Measurements from ENCODE around the gene EYS.

EYS gene

GRCh38 chr6:64100702-64101303, 1606.2 kb downstream of the EYS start:
- Histone ChIP-seq H3K4me3 (ENCODE audit: low read length) (peak overlapping the region; percentile 23), H4K20me1 (ENCODE audit: insufficient read depth, low read length) (no peaks in the 10 kb centered on the region), H3K9me2 (replicated peaks; ENCODE audit: insufficient read depth, low read length) (no peaks in the 10 kb centered on the region), H3K9ac (ENCODE audit: low read length) (peak overlapping the region; percentile 34; the same call in 1 of the 2 replicates), H3F3A (ENCODE audit: insufficient read depth, low read length) (peaks cover 12% of the 10 kb centered on the region), H3K27ac (ENCODE audit: low read length) (peak overlapping the region; percentile 75; the same call in 1 of the 2 replicates), H3K36me3 (replicated peaks; ENCODE audit: insufficient read depth, low read length) (no peaks in the 10 kb centered on the region), H3K79me2 (ENCODE audit: low read length) (no peaks in the 10 kb centered on the region), H3K4me1 (ENCODE audit: low read length) (peaks cover 9% of the 10 kb centered on the region; the same call in 1 of the 2 replicates), H3K4me2 (ENCODE audit: low read depth, low read length) (peak overlapping the region; percentile 62), H2AFZ (ENCODE audit: low read length) (peak overlapping the region; percentile 71), H3K9me3 (replicated peaks; ENCODE audit: insufficient read depth, low read length) (no peaks in the 10 kb centered on the region), H3K27me3 (replicated peaks; ENCODE audit: insufficient read depth, low read length) (no peaks in the 10 kb centered on the region)
- peak; percentile 67 for DNase-seq
- TF ChIP-seq, protein P1, sequence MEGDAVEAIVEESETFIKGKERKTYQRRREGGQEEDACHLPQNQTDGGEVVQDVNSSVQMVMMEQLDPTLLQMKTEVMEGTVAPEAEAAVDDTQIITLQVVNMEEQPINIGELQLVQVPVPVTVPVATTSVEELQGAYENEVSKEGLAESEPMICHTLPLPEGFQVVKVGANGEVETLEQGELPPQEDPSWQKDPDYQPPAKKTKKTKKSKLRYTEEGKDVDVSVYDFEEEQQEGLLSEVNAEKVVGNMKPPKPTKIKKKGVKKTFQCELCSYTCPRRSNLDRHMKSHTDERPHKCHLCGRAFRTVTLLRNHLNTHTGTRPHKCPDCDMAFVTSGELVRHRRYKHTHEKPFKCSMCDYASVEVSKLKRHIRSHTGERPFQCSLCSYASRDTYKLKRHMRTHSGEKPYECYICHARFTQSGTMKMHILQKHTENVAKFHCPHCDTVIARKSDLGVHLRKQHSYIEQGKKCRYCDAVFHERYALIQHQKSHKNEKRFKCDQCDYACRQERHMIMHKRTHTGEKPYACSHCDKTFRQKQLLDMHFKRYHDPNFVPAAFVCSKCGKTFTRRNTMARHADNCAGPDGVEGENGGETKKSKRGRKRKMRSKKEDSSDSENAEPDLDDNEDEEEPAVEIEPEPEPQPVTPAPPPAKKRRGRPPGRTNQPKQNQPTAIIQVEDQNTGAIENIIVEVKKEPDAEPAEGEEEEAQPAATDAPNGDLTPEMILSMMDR (IDR thresholded peaks at IDR 0.05; ENCODE audit: low read length), result no peak
- TF ChIP-seq EZH2phosphoT487 (IDR thresholded peaks at IDR 0.05; ENCODE audit: low read length) (no peak), EZH2 (optimal IDR thresholded peaks at IDR 0.05; ENCODE audit: low read depth, low read length) (no peak)

- Histone ChIP-seq H3K9ac (ENCODE audit: low read length) (no peak overlapping the region), H3K4me2 (ENCODE audit: low read depth, low read length) (no peak overlapping the region), H3F3A (ENCODE audit: insufficient read depth, low read length) (no peaks in the 10 kb centered on the region), H3K4me3 (ENCODE audit: low read length) (no peak overlapping the region), H3K9me3 (replicated peaks; ENCODE audit: insufficient read depth, low read length) (no peaks in the 10 kb centered on the region), H3K9me2 (replicated peaks; ENCODE audit: insufficient read depth, low read length) (no peaks in the 10 kb centered on the region), H3K27ac (ENCODE audit: low read length) (no peak overlapping the region), H3K36me3 (replicated peaks; ENCODE audit: insufficient read depth, low read length) (no peaks in the 10 kb centered on the region), H3K27me3 (replicated peaks; ENCODE audit: insufficient read depth, low read length) (no peaks in the 10 kb centered on the region), H2AFZ (ENCODE audit: low read length) (no peak overlapping the region), H4K20me1 (ENCODE audit: insufficient read depth, low read length) (no peaks in the 10 kb centered on the region), H3K4me1 (ENCODE audit: low read length) (no peaks in the 10 kb centered on the region), H3K79me2 (ENCODE audit: low read length) (no peaks in the 10 kb centered on the region)
- DNase-seq, result no peak
- TF ChIP-seq EZH2phosphoT487 (IDR thresholded peaks at IDR 0.05; ENCODE audit: low read length) (no peak), EZH2 (optimal IDR thresholded peaks at IDR 0.05; ENCODE audit: low read depth, low read length) (no peak)
- TF ChIP-seq, protein P1 (IDR thresholded peaks at IDR 0.05; ENCODE audit: low read length), result no peak
These were observed 1616.7 kb downstream of the EYS start for GRCh38 chr6:64090352-64090751.

DNA sequence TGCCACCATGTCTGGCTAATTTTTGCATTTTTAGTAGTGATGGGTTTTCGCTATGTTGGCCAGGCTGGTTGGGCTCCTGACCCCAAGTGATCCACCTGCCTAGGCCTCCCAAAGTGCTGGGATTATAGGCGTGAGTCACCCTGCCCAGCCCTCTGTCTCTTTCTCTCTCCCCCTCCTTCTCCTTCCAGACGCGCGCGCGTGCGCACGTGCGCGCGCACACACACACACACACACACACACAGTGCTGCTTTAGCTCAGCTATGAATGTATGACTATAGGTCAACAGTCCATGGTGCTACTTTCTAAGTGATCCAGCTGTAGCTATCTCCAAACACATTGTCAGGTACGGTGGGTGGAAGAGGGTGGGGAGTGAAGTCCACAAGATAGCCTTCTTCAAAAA, 1621.9 kb downstream of the EYS start:
- no peaks in the 10 kb centered on the region for H3F3A ChIP-seq (ENCODE audit: insufficient read depth, low read length)

More for the DNA sequence above, 1621.9 kb downstream of the EYS start:
- Histone ChIP-seq H3K9me3 (replicated peaks; ENCODE audit: insufficient read depth, low read length) (no peaks in the 10 kb centered on the region), H2AFZ (ENCODE audit: low read length) (no peak overlapping the region), H3K27me3 (replicated peaks; ENCODE audit: insufficient read depth, low read length) (no peaks in the 10 kb centered on the region), H4K20me1 (ENCODE audit: insufficient read depth, low read length) (no peaks in the 10 kb centered on the region), H3K4me3 (ENCODE audit: low read length) (no peak overlapping the region), H3K4me2 (ENCODE audit: low read depth, low read length) (no peak overlapping the region), H3K4me1 (ENCODE audit: low read length) (no peaks in the 10 kb centered on the region), H3K9ac (ENCODE audit: low read length) (no peak overlapping the region), H3K27ac (ENCODE audit: low read length) (no peak overlapping the region), H3K36me3 (replicated peaks; ENCODE audit: insufficient read depth, low read length) (no peaks in the 10 kb centered on the region), H3K79me2 (ENCODE audit: low read length) (no peaks in the 10 kb centered on the region), H3K9me2 (replicated peaks; ENCODE audit: insufficient read depth, low read length) (no peaks in the 10 kb centered on the region)
- TF ChIP-seq, protein P1 (IDR thresholded peaks at IDR 0.05; ENCODE audit: low read length), result no peak
- no peak for TF ChIP-seq EZH2phosphoT487 (IDR thresholded peaks at IDR 0.05; ENCODE audit: low read length)
- no peak for TF ChIP-seq EZH2 (optimal IDR thresholded peaks at IDR 0.05; ENCODE audit: low read depth, low read length)
- DNase-seq, result no peak

Data from MM.1S (cell line).